Measurements from ENCODE around the gene CEBPG. TPM values are rescaled to one million over a fixed set of nuclear protein-coding genes. Genes with fewer than 3 reads are reported as not detected.

CEBPG gene
- total RNA-seq, 1 experiment from 2014 or later: 41.5 TPM

DNA sequence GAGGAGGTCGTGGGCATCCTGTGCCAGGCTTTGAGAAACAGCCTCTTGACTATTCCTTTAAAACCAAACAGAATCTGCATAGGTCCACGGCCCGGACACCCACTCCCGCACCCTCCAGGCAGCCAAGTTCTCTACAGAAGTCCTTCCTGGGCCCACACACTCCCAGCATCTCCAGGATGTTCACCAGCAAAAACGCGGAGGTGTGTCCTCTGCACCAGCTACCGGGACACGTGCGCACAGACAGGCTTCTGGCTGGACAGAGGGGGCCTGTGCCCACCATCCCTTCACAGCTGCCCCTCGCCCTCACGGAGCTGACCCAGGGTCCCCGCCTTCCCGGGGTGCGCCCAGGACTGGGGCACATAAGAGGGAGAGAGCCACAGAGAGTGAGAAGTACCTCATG is 44.2 kb downstream of the CEBPG start:
- ATAC-seq (no peak), DNase-seq (ENCODE audit: low read depth, low spot score) (no peak)
- intact Hi-C loops (cut with micrococcal nuclease; ENCODE audit: unreplicated experiment) (loop anchor here (5.0 kb wide), 1 partner anchor 355 kb away; no protein-coding TSS in a partner anchor), in situ Hi-C loops (cut with HindIII; ENCODE audit: low pct_unique_long_range_greater_than_20kb, low sequenced_read_pairs) (loop anchor here (10.0 kb wide), 1 partner anchor 287 kb away; no protein-coding TSS in a partner anchor)
- CTCF ChIA-PET: interaction anchor here (2.1 kb wide), 1 partner anchor 353 kb away, joined by 13 read pairs; no protein-coding TSS in a partner anchor
- Histone ChIP-seq H3K9me3 (ENCODE audit: control insufficient read depth, insufficient read depth, low read depth, low read length) (no peaks in the 10 kb centered on the region), H3K27me3 (ENCODE audit: control insufficient read depth, insufficient read depth, low read length) (no peaks in the 10 kb centered on the region), H3K4me1 (ENCODE audit: control insufficient read depth, insufficient read depth, low read length) (peaks cover 4% of the 10 kb centered on the region; the same call in 1 of the 2 replicates), H3K4me3 (ENCODE audit: low read depth in 2 of 2, low read length in 2 of 2) (no peak overlapping the region), H3K27ac (ENCODE audit: low read length) (no peak overlapping the region), H3K36me3 (ENCODE audit: control insufficient read depth, insufficient read depth, low read length) (no peaks in the 10 kb centered on the region)
- TF ChIP-seq SIN3A (IDR thresholded peaks at IDR 0.05; ENCODE audit: borderline replicate concordance, insufficient read depth, low read depth, low read length) (no peak), POLR2AphosphoS5 (IDR thresholded peaks at IDR 0.05; ENCODE audit: low read depth, low read length) (no peak)
- TF ChIP-seq, protein P1, sequence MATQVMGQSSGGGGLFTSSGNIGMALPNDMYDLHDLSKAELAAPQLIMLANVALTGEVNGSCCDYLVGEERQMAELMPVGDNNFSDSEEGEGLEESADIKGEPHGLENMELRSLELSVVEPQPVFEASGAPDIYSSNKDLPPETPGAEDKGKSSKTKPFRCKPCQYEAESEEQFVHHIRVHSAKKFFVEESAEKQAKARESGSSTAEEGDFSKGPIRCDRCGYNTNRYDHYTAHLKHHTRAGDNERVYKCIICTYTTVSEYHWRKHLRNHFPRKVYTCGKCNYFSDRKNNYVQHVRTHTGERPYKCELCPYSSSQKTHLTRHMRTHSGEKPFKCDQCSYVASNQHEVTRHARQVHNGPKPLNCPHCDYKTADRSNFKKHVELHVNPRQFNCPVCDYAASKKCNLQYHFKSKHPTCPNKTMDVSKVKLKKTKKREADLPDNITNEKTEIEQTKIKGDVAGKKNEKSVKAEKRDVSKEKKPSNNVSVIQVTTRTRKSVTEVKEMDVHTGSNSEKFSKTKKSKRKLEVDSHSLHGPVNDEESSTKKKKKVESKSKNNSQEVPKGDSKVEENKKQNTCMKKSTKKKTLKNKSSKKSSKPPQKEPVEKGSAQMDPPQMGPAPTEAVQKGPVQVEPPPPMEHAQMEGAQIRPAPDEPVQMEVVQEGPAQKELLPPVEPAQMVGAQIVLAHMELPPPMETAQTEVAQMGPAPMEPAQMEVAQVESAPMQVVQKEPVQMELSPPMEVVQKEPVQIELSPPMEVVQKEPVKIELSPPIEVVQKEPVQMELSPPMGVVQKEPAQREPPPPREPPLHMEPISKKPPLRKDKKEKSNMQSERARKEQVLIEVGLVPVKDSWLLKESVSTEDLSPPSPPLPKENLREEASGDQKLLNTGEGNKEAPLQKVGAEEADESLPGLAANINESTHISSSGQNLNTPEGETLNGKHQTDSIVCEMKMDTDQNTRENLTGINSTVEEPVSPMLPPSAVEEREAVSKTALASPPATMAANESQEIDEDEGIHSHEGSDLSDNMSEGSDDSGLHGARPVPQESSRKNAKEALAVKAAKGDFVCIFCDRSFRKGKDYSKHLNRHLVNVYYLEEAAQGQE (IDR thresholded peaks at IDR 0.05; ENCODE audit: insufficient read depth in 1 of 2, low read depth in 2 of 2, low read length in 1 of 2): no peak
- TF ChIP-seq, protein P2, sequence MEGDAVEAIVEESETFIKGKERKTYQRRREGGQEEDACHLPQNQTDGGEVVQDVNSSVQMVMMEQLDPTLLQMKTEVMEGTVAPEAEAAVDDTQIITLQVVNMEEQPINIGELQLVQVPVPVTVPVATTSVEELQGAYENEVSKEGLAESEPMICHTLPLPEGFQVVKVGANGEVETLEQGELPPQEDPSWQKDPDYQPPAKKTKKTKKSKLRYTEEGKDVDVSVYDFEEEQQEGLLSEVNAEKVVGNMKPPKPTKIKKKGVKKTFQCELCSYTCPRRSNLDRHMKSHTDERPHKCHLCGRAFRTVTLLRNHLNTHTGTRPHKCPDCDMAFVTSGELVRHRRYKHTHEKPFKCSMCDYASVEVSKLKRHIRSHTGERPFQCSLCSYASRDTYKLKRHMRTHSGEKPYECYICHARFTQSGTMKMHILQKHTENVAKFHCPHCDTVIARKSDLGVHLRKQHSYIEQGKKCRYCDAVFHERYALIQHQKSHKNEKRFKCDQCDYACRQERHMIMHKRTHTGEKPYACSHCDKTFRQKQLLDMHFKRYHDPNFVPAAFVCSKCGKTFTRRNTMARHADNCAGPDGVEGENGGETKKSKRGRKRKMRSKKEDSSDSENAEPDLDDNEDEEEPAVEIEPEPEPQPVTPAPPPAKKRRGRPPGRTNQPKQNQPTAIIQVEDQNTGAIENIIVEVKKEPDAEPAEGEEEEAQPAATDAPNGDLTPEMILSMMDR (IDR thresholded peaks at IDR 0.05): no peak
- POLR2A ChIA-PET: no interaction called here
- no TSS peak for BruUV-seq (replicated peaks)

DNA sequence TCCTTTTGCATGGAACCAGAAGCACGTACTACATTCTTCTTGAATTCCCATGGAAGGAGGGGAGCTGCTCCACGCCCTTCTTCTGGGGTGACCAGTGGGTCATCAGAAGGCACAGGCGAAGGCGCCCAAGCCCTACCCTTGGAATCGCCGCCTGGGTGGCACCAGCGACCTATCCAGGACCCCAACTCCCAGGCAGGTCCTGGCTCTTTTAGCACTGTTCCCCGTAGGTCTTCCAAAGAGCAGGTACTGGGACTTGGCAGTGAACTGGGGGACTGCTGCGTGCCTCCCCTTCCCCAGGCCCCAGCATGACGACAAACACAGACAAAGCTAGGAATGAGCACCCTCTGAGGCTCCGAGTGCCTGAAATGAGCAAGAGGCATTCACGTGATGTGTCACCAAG is 45.0 kb downstream of the CEBPG start:
- Histone ChIP-seq H3K9me3 (ENCODE audit: control insufficient read depth, insufficient read depth, low read depth, low read length) (no peaks in the 10 kb centered on the region), H3K27me3 (ENCODE audit: control insufficient read depth, insufficient read depth, low read length) (no peaks in the 10 kb centered on the region), H3K27ac (ENCODE audit: low read length) (no peak overlapping the region), H3K4me1 (ENCODE audit: control insufficient read depth, insufficient read depth, low read length) (peaks cover 4% of the 10 kb centered on the region; the same call in 1 of the 2 replicates), H3K4me3 (ENCODE audit: low read depth in 2 of 2, low read length in 2 of 2) (no peak overlapping the region), H3K36me3 (ENCODE audit: control insufficient read depth, insufficient read depth, low read length) (no peaks in the 10 kb centered on the region)
- no peak for TF ChIP-seq SIN3A (IDR thresholded peaks at IDR 0.05; ENCODE audit: borderline replicate concordance, insufficient read depth, low read depth, low read length)
- TF ChIP-seq TCF7L2 (IDR thresholded peaks at IDR 0.05; ENCODE audit: low read depth, low read length): no peak
- TF ChIP-seq, protein P1 (IDR thresholded peaks at IDR 0.05; ENCODE audit: insufficient read depth in 1 of 2, low read depth in 2 of 2, low read length in 1 of 2): no peak
- TF ChIP-seq, protein P2 (IDR thresholded peaks at IDR 0.05): no peak
- TF ChIP-seq POLR2AphosphoS5 (IDR thresholded peaks at IDR 0.05; ENCODE audit: low read depth, low read length): no peak
- ATAC-seq (no peak), DNase-seq (ENCODE audit: low read depth, low spot score) (no peak)
- ChIA-PET CTCF (interaction anchor here (0.5 to 1.3 kb wide), 2 partner anchors 12 to 226 kb away, joined by 3 read pairs; no protein-coding TSS in a partner anchor), POLR2A (no interaction called here)
- intact Hi-C loops (cut with micrococcal nuclease; ENCODE audit: unreplicated experiment) (loop anchor here (5.0 kb wide), 1 partner anchor 354 kb away; no protein-coding TSS in a partner anchor), in situ Hi-C loops (cut with HindIII; ENCODE audit: low pct_unique_long_range_greater_than_20kb, low sequenced_read_pairs) (loop anchor here (10.0 kb wide), 1 partner anchor 286 kb away; no protein-coding TSS in a partner anchor)
- BruUV-seq (replicated peaks): no TSS peak

Data from Panc1 (cell line).